HepG2 (cell line): Measurements from ENCODE around the gene LRRC8E. TPM values are rescaled to one million over a fixed set of nuclear protein-coding genes. Genes with fewer than 3 reads are reported as not detected.

Source experiments
- ATAC-seq: fragments of 200-7000 bp; cut with Tn5 transposase; 3 replicates; pipeline ENCODE4 v1.9.1; 2020; ENCODE audit warnings: mild to moderate bottlenecking, moderate library complexity
- BruUV-seq: library from RNA; stranded (reverse); fragments of 400-500 nt; replicated peaks from 2 replicates; lab custom pipeline; 2021; lab: Mats Ljungman, UMichigan
- CTCF ChIA-PET: fragments of 300-600 bp; formaldehyde crosslinking; extraction: SDS; loops from one replicate; lab custom pipeline; 2021; ENCODE audit warnings: low total read pairs, inconsistent platforms, low intra/inter-chr PET ratio; lab: Yijun Ruan, JAX
- POLR2A ChIA-PET: fragments of 350-600 bp; sonication (Branson Sonifier 250); formaldehyde crosslinking; loops from one replicate; lab custom pipeline; 2020; ENCODE audit warnings: antibody characterized with exemption, inconsistent platforms; lab: Yijun Ruan, JAX
- DNase-seq: peaks from one replicate; pipeline ENCODE4 v3.0.0-alpha.2; 2015; ENCODE audit warnings: low spot score
- FAIRE-seq: peaks from 3 replicates; lab custom pipeline; 2011; peaks lifted over from hg19 to GRCh38; lab: Jason Lieb, UNC
- H2AFZ ChIP-seq: one replicate; pipeline ENCODE4 v1.6.1; 2011; ENCODE audit warnings: low read length, inconsistent platforms
- H3K27ac ChIP-seq: fragments of 300-600 bp; 3 replicates; pipeline ENCODE4 v1.8.0; 2011; ENCODE audit warnings: mixed run types, mild to moderate bottlenecking, mixed read lengths, low read length, inconsistent platforms; ENCODE audit not compliant: insufficient read depth; ENCODE audit errors: extremely low read length
- H3K27me3 ChIP-seq, 2 experiments: fragments of 200-600 bp in 1 of 2; 2 replicates in 1 of 2; 3 replicates in 1 of 2; pipeline versions ENCODE4 v1.6.0 to v1.8.0; 2011; ENCODE audit warnings: low read length in 2 of 2, mild to moderate bottlenecking in 2 of 2, moderate library complexity in 2 of 2, inconsistent platforms in 1 of 2; ENCODE audit not compliant: insufficient read depth in 2 of 2, control insufficient read depth in 1 of 2
- H3K36me3 ChIP-seq, 2 experiments: fragments of 200-600 bp in 1 of 2; replicated peaks in 1 of 2; 2 replicates in 1 of 2; 3 replicates in 1 of 2; pipeline versions ENCODE4 v1.5.1 to v1.8.0; 2011; ENCODE audit warnings: low read length in 2 of 2, inconsistent platforms in 1 of 2; ENCODE audit not compliant: insufficient read depth in 2 of 2, control insufficient read depth in 1 of 2
- H3K4me1 ChIP-seq: 2 replicates; pipeline ENCODE4 v1.5.1; 2012; ENCODE audit warnings: low read length, inconsistent platforms; ENCODE audit not compliant: insufficient read depth
- H3K4me2 ChIP-seq: 2 replicates; pipeline ENCODE4 v1.6.0; 2011; ENCODE audit warnings: low read depth, low read length, inconsistent platforms
- H3K4me3 ChIP-seq, 3 experiments: fragments of 200-600 bp in 1 of 3; sonication (generic), shearing (Covaris generic) in 1 of 3; replicated peaks in 1 of 3; 2 replicates each; pipeline ENCODE4 v1.5.1; 2011 to 2016; ENCODE audit warnings: low read length in 3 of 3, inconsistent platforms in 2 of 3, low read depth in 2 of 3, mild to moderate bottlenecking in 2 of 3, control low read depth in 1 of 3, mixed read lengths in 1 of 3; ENCODE audit not compliant: insufficient read depth in 1 of 3
- H3K79me2 ChIP-seq: one replicate; pipeline ENCODE4 v1.6.1; 2011; ENCODE audit warnings: low read length, inconsistent platforms; ENCODE audit not compliant: insufficient read depth
- H3K9ac ChIP-seq: 2 replicates; pipeline ENCODE4 v1.6.0; 2011; ENCODE audit warnings: mild to moderate bottlenecking, low read depth, low read length, inconsistent platforms; ENCODE audit not compliant: insufficient read depth
- H3K9me3 ChIP-seq: 2 replicates; pipeline ENCODE4 v1.5.1; 2012; ENCODE audit warnings: mild to moderate bottlenecking, low read length
- H4K20me1 ChIP-seq: 2 replicates; pipeline ENCODE4 v1.6.0; 2011; ENCODE audit warnings: inconsistent platforms, mild to moderate bottlenecking, low read length, moderate library complexity; ENCODE audit not compliant: insufficient read depth
- DR1 ChIP-seq: sonication (generic); formaldehyde crosslinking; IDR thresholded peaks from 2 replicates; pipeline ENCODE4 v1.8.0; 2021; ENCODE audit warnings: mild to moderate bottlenecking, missing genetic modification reagents, inconsistent platforms
- ESRRA ChIP-seq: sonication (generic); formaldehyde crosslinking; IDR thresholded peaks from 2 replicates; pipeline ENCODE4 v1.5.1; 2020; ENCODE audit warnings: mild to moderate bottlenecking, low read depth, missing genetic modification reagents
- GMEB1 ChIP-seq: sonication (generic); formaldehyde crosslinking; IDR thresholded peaks from 2 replicates; pipeline ENCODE4 v1.5.1; 2020; ENCODE audit warnings: missing genetic modification reagents, mild to moderate bottlenecking, borderline replicate concordance
- HNRNPL ChIP-seq: fragments of 200-400 bp; formaldehyde crosslinking; IDR thresholded peaks from 2 replicates; pipeline ENCODE4 v1.6.1; 2017; ENCODE audit warnings: mild to moderate bottlenecking, low read depth, low read length
- HOXA9 ChIP-seq: sonication (generic); formaldehyde crosslinking; IDR thresholded peaks from 2 replicates; pipeline ENCODE4 v1.8.1; 2022; ENCODE audit warnings: missing genetic modification reagents, mild to moderate bottlenecking, moderate library complexity, borderline replicate concordance
- SIN3A ChIP-seq: IDR thresholded peaks from 2 replicates; pipeline ENCODE4 v1.6.1; 2011; ENCODE audit warnings: low read depth, mild to moderate bottlenecking, control low read depth, low read length, borderline replicate concordance
- SMC3 ChIP-seq: IDR thresholded peaks from 2 replicates; pipeline ENCODE4 v1.6.1; 2011; ENCODE audit warnings: low read length, improper control_type of control experiment
- ZNF451 ChIP-seq: sonication (generic); formaldehyde crosslinking; IDR thresholded peaks from 2 replicates; pipeline ENCODE4 v1.5.0; 2020; ENCODE audit warnings: mild to moderate bottlenecking, missing genetic modification reagents
- ZNF614 ChIP-seq: IDR thresholded peaks from 2 replicates; pipeline ENCODE4 v1.6.1; 2018; ENCODE audit warnings: missing biosample characterization, missing genetic modification reagents, inconsistent platforms, borderline replicate concordance
- WGBS: methylation state at CpG from one replicate; pipeline ENCODE4 v1.1.6; 2017; ENCODE audit warnings: low lambda C conversion rate; 5-methylcytosine and 5-hydroxymethylcytosine counted together
- in situ Hi-C: cut with HindIII; loops from 2 replicates; pipeline ENCODE4 v1.10.0; 2017; ENCODE audit warnings: low pct_unique_long_range_greater_than_20kb; ENCODE audit not compliant: extremely low pct_ligation_motif_present
- intact Hi-C: fragments of 100-400 bp; cut with micrococcal nuclease; formaldehyde crosslinking; loops from one replicate; pipeline ENCODE4 v1.10.0; 2022; ENCODE audit not compliant: unreplicated experiment
- polyA plus RNA-seq, 8 experiments: library from polyadenylated mRNA; depleted of rRNA in 3 of 8; stranded (reverse) in 7 of 8; unstranded in 1 of 8; fragments of >200 nt; fragmentation: Illumina TruSeq in 4 of 8; extraction: Trizol in 4 of 8; gene quantifications; 2 replicates each; pipeline versions ENCODE4 v1.2.1 to v1.2.3, GENCODE V29; 2011 to 2016; ENCODE audit warnings: low read depth in 4 of 8, missing spikeins in 1 of 8, mixed read lengths in 1 of 8; ENCODE audit not compliant: insufficient read depth in 1 of 8
- total RNA-seq, 5 experiments: library from RNA; depleted of rRNA; stranded (reverse); fragments of >200 nt; fragmentation: Illumina TruSeq; extraction: Trizol; gene quantifications; 2 replicates each; pipeline ENCODE4 v1.2.3, GENCODE V29; 2016; ENCODE audit warnings: low read depth in 1 of 5
- TF ChIP-seq, protein P1 (sequence below): sonication (generic); formaldehyde crosslinking; conservative IDR thresholded peaks from 2 replicates; pipeline ENCODE4 v1.4.0; 2020; ENCODE audit warnings: mild to moderate bottlenecking, missing genetic modification reagents, moderate library complexity
- TF ChIP-seq, protein P2 (sequence below): sonication (generic); formaldehyde crosslinking; IDR thresholded peaks from 2 replicates; pipeline ENCODE4 v1.8.0; 2023; ENCODE audit warnings: mild to moderate bottlenecking, missing genetic modification reagents

LRRC8E gene
- total and polyA plus RNA-seq, 2 of the 13 experiments (the other 11 are each of a cell fraction or from before 2014, with no cell fraction given): 8.0 to 10.3 TPM

DNA sequence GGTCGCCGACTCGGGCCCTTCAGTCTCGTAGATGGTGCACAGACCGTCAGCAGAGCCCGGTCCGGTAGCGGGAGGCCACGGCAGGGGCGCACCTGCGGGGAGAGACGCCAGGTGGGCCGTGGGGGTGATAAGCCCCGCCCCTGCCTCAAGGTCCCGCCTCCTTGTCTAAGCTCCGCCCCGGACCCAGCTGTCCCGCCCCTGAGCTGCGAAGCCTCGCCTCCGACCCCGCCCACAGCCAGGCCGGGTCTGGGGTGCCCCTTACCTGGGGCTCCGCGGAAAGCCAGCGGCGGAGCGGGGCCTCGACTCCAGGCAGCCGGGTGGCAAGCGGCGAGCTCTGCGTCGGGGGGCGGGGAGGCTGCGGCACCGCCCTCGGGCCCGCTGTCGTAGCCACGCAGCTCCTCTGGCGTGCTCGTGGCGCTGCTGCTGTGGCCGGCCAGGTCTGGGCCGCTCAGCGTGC is 18.8 kb upstream of the LRRC8E start:
- H3K9ac ChIP-seq: peak overlapping the region; percentile 62
- BruUV-seq: no TSS peak
- H2AFZ ChIP-seq: no peak overlapping the region
- H4K20me1 ChIP-seq: no peaks in the 10 kb centered on the region; the same call in 1 of the 2 replicates
- intact Hi-C loops (no loop called here), in situ Hi-C loops (no loop called here)
- ChIA-PET CTCF (interaction anchor here (1.1 to 1.8 kb wide), 4 partner anchors 16 to 55 kb away, joined by 3 to 5 read pairs (median 4); partner anchors contain the start of genes MAP2K7 and SNAPC2), POLR2A (interaction anchor here (1.0 to 3.3 kb wide), 11 partner anchors 10 to 74 kb away, joined by 3 to 67 read pairs (median 15); partner anchors contain the start of genes LRRC8E, MAP2K7, SNAPC2 and TIMM44)
- no peaks in the 10 kb centered on the region for H3K9me3 ChIP-seq
- H3K79me2 ChIP-seq: no peaks in the 10 kb centered on the region
- H3K27ac ChIP-seq: peak overlapping the region; percentile 78
- DNase-seq (peak; percentile 53), ATAC-seq (peak; percentile 36), FAIRE-seq (no peak)
- H3K36me3 ChIP-seq: no peaks in the 10 kb centered on the region
- H3K27me3 ChIP-seq: no peaks in the 10 kb centered on the region
- 0% methylated on average over 12 of the region's 47 CpGs for WGBS
- H3K4me3 ChIP-seq: peak overlapping the region; percentile 53 to 74 (median 65)
- peaks cover 66% of the 10 kb centered on the region for H3K4me1 ChIP-seq
- H3K4me2 ChIP-seq: peak overlapping the region; percentile 95
- peak; percentile 4; the same call in 1 of the 2 replicates for TF ChIP-seq GMEB1
- TF ChIP-seq HOXA9 (CRISPR knock-in tag): no peak
- TF ChIP-seq ZNF451 (CRISPR knock-in tag): peak; percentile 91
- no peak for TF ChIP-seq SMC3
- TF ChIP-seq DR1 (CRISPR knock-in tag): no peak
- TF ChIP-seq HNRNPL: no peak
- peak; percentile 30; the same call in 1 of the 2 replicates for TF ChIP-seq ZNF614 (CRISPR knock-in tag)
- 0 out of 2 replicates have a peak, but pooled peaks have one; percentile 1 for TF ChIP-seq SIN3A
- TF ChIP-seq, protein P1, sequence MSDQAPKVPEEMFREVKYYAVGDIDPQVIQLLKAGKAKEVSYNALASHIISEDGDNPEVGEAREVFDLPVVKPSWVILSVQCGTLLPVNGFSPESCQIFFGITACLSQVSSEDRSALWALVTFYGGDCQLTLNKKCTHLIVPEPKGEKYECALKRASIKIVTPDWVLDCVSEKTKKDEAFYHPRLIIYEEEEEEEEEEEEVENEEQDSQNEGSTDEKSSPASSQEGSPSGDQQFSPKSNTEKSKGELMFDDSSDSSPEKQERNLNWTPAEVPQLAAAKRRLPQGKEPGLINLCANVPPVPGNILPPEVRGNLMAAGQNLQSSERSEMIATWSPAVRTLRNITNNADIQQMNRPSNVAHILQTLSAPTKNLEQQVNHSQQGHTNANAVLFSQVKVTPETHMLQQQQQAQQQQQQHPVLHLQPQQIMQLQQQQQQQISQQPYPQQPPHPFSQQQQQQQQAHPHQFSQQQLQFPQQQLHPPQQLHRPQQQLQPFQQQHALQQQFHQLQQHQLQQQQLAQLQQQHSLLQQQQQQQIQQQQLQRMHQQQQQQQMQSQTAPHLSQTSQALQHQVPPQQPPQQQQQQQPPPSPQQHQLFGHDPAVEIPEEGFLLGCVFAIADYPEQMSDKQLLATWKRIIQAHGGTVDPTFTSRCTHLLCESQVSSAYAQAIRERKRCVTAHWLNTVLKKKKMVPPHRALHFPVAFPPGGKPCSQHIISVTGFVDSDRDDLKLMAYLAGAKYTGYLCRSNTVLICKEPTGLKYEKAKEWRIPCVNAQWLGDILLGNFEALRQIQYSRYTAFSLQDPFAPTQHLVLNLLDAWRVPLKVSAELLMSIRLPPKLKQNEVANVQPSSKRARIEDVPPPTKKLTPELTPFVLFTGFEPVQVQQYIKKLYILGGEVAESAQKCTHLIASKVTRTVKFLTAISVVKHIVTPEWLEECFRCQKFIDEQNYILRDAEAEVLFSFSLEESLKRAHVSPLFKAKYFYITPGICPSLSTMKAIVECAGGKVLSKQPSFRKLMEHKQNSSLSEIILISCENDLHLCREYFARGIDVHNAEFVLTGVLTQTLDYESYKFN: no peak; the same call in none of the 2 replicates
- TF ChIP-seq ESRRA (CRISPR knock-in tag): 0 out of 2 replicates have a peak, but pooled peaks have one; percentile 8
- TF ChIP-seq, protein P2, sequence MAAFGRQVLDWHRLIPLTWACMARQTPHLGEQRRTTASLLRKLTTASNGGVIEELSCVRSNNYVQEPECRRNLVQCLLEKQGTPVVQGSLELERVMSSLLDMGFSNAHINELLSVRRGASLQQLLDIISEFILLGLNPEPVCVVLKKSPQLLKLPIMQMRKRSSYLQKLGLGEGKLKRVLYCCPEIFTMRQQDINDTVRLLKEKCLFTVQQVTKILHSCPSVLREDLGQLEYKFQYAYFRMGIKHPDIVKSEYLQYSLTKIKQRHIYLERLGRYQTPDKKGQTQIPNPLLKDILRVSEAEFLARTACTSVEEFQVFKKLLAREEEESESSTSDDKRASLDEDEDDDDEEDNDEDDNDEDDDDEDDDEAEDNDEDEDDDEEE (CRISPR knock-in tag): 0 out of 2 replicates have a peak, but pooled peaks have one; percentile 18
